Small intestine (tissue), 7 donors: ENCODE measurements around the gene GRAMD1A. TPM values are rescaled to one million over a fixed set of nuclear protein-coding genes. Genes with fewer than 3 reads are reported as not detected.

ENCODE experiments used
- DNase-seq, 2 donors: peaks; one replicate each; pipeline versions ENCODE4 v3.0.0 to v3.0.0-alpha.2; 2013
- FAIRE-seq: peaks from 2 replicates; lab custom pipeline; 2012; peaks lifted over from hg19 to GRCh38; lab: Jason Lieb, UNC
- H3K27ac ChIP-seq, 3 donors: one replicate each; pipeline ENCODE4 v1.5.1; 2013; ENCODE audit warnings: low read length in 2 of 3, mild to moderate bottlenecking in 2 of 3, control low read depth in 1 of 3, inconsistent platforms in 1 of 3, low read depth in 1 of 3, moderate library complexity in 1 of 3
- H3K27me3 ChIP-seq, 3 donors: one replicate each; pipeline ENCODE4 v1.6.1; 2013; ENCODE audit warnings: low read length in 3 of 3, inconsistent platforms in 1 of 3; ENCODE audit not compliant: control insufficient read depth in 3 of 3, insufficient read depth in 3 of 3
- H3K36me3 ChIP-seq, 3 donors: one replicate each; pipeline ENCODE4 v1.6.1; 2013; ENCODE audit warnings: low read length in 3 of 3, inconsistent platforms in 1 of 3, low read depth in 1 of 3, mild to moderate bottlenecking in 1 of 3, moderate library complexity in 1 of 3; ENCODE audit not compliant: control insufficient read depth in 3 of 3, insufficient read depth in 2 of 3
- H3K4me1 ChIP-seq, 3 donors: one replicate each; pipeline ENCODE4 v1.6.1; 2013; ENCODE audit warnings: low read length in 2 of 3, inconsistent platforms in 1 of 3, low read depth in 1 of 3, mild to moderate bottlenecking in 1 of 3, moderate library complexity in 1 of 3; ENCODE audit not compliant: control insufficient read depth in 3 of 3, insufficient read depth in 2 of 3
- H3K4me3 ChIP-seq, 3 donors: one replicate each; pipeline ENCODE4 v1.5.1; 2013; ENCODE audit warnings: low read length in 3 of 3, control low read depth in 1 of 3, inconsistent platforms in 1 of 3, low read depth in 1 of 3, mild to moderate bottlenecking in 1 of 3, moderate library complexity in 1 of 3
- H3K9me3 ChIP-seq, 2 donors: one replicate each; pipeline ENCODE4 v1.6.1; 2013; ENCODE audit warnings: low read depth in 1 of 2, low read length in 1 of 2; ENCODE audit not compliant: control insufficient read depth in 2 of 2, insufficient read depth in 1 of 2
- WGBS, 3 donors: extraction: QIAGEN DNeasy Blood & Tissue Kit; methylation state at CpG; one replicate each; pipeline ENCODE4 v1.1.7; 2013; 5-methylcytosine and 5-hydroxymethylcytosine counted together
- polyA plus RNA-seq, 4 donors: library from polyadenylated mRNA; stranded (reverse) in 3 of 4; unstranded in 1 of 4; fragments of 200-250 nt in 3 of 4; fragments of 120-200 nt in 1 of 4; gene quantifications; one replicate each; pipeline versions ENCODE4 v1.2.1 to v1.2.3, GENCODE V29; 2013
- donor health status: healthy with polysubstance abuse.
- donor health status: control.
- donor health status: control.
- donor health status: Bipolar disorder and iron deficiency.
- donor health status: healthy.

GRAMD1A gene
- polyA plus RNA-seq, 4 donors = 2.0 to 47.0 (median 22.3) TPM

DNA sequence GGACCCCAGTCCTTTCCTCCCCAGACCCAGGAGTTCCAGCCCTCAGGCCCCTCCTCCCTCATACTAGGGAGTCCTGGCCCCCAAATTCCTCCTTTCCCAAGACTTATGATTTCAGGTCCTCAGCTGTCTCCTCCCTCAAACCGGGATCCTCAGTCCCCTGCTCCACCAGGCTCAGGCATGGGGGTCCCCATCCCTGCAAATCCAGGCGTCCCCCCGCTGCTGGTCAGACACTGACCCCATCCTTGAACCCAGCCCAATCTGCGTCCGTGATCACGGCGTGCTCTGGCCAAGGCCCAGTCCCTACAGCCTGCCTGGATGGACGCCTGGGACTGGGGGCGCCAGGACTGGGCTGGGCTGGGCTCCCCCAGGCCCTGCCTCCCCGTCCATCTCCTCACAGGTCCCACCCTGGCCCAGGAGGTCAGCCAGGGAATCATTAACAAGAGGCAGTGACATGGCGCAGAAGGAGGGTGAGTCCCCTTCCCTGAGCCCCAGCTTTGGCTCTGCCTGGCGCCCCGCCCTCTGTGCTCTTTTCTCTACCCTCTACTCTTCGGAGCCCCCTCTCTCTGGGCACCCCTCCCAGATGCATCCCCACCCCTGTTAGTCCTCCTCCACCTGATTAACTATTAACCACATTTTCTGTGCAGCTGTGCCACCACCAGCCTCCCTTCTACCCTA lies 42.1 kb downstream of the GRAMD1A start:
- Histone ChIP-seq H3K4me1 (peaks cover 0 to 49% (median 13%) of the 10 kb centered on the region in 3 donors), H3K27me3 (no peaks in the 10 kb centered on the region), H3K9me3 (no peaks in the 10 kb centered on the region), H3K4me3 (peak overlapping the region in 1 of 3 donors; percentile 82), H3K36me3 (peaks cover 0 to 39% (median 0%) of the 10 kb centered on the region in 3 donors), H3K27ac (peak overlapping the region in 1 of 3 donors; percentile 97)
- DNase-seq (peak in 1 of 2 donors; percentile 88), FAIRE-seq (no peak)
- 42 to 58% (median 54%) methylated on average over 13 to 14 of the region's 14 CpGs for WGBS, 3 donors

DNA sequence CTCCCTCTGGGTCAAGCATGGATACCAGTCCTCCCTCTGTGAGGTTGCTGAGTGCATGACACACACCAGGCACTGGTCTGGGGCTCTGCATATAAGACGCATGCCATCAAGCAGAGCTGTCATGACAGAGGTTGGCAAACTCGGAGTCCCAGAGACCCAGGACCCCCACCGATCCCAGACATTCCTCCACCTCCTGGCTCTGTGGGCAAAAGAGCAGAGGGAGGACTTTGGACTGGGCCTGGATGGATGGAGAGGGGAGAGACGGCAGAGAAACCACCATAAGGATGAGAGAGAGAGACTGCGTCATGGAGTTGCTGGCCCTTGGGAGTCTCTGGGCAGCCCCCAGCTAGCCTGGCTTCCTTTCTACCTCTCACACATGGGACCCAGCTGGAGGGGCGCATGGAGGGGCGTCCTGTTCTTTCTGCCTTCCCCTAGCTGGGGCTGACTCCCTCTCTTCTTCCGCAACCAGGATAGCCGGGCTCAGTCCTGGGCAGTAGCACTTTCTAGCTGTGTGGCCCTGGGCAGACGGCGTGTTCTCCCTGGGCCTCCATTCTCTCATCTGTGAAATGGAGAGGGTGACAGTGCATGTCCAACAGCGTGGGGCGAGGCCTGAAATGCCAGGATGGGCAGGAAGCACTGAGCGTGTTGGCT lies 43.0 kb downstream of the GRAMD1A start:
- FAIRE-seq (no peak), DNase-seq (peak in 1 of 2 donors; percentile 47)
- Histone ChIP-seq H3K27me3 (no peaks in the 10 kb centered on the region), H3K9me3 (no peaks in the 10 kb centered on the region), H3K27ac (peak overlapping the region in 1 of 3 donors; percentile 97), H3K36me3 (peaks cover 0 to 46% (median 0%) of the 10 kb centered on the region in 3 donors), H3K4me3 (peak overlapping the region in 1 of 3 donors; percentile 82), H3K4me1 (peaks cover 0 to 49% (median 13%) of the 10 kb centered on the region in 3 donors)
- WGBS, 3 donors = 68 to 86% (median 75%) methylated on average over 14 of the region's 14 CpGs

DNA sequence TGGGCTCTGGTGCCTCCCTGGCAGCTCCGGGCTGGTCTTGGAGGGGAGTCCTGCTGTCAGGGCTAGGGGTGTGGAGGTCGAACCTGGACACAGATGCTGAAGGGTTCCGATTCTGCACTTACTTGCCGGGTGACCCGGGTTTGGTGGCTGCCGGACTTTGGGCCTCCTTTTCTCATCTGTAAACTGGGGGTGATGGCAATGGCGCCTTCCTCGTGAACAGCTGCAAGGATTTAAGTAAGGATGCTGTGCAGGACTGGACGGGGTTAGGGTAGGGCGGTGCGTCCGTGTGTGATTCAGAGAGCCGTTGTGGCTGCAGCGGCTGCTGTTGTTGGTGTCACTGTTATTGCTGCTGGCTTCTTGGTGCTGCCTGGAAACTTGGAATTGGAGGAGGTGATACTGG lies 43.8 kb downstream of the GRAMD1A start:
- DNase-seq (no peak), FAIRE-seq (no peak)
- Histone ChIP-seq H3K9me3 (no peaks in the 10 kb centered on the region), H3K36me3 (peaks cover 0 to 54% (median 0%) of the 10 kb centered on the region in 3 donors), H3K4me1 (peaks cover 0 to 49% (median 13%) of the 10 kb centered on the region in 3 donors), H3K27ac (no peak overlapping the region), H3K27me3 (no peaks in the 10 kb centered on the region), H3K4me3 (peak overlapping the region in 1 of 3 donors; percentile 82)
- WGBS, 3 donors = 80 to 87% (median 85%) methylated on average over 14 of the region's 14 CpGs

DNA sequence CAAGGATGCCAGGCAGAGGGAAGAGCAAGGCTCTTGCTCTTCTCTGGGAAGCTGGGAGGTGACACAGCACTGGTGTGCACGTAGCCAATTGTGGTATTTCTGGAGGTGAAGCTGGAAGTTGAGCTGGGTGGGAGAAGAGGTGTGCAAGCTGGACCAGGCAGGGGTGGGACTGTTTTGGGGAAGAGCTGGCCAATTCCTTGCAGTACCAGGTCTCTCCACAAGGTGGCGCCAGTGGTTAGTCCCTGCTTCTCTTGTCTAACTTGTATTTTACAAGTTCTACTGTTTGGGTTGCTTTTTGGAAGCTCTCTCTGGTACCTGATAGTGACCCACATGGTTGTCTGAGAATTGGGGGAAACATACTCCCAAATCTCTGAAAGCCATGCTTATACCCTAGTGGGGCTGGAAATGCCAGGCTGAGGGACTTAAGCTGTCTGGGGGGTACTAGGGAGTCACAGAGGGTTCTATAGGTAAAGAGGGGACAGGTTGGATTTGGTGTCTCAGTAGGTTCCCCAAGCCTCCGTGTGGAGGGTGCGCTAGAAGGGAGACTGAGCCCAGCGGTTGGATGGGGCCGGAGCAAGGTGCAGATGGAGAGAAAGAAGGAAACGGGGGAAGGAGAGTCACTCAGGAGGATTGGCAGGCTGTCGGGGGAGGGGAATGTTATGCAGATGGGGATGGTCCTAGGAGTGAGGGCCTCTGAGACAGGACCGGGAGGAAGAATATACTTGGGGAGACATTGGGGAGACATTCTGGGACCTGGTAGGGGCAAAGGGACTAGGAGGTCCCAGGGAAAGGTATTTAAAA lies 44.4 kb downstream of the GRAMD1A start:
- H3K4me1 ChIP-seq = peaks cover 0 to 44% (median 13%) of the 10 kb centered on the region in 3 donors
- no peak overlapping the region for H3K4me3 ChIP-seq

DNA sequence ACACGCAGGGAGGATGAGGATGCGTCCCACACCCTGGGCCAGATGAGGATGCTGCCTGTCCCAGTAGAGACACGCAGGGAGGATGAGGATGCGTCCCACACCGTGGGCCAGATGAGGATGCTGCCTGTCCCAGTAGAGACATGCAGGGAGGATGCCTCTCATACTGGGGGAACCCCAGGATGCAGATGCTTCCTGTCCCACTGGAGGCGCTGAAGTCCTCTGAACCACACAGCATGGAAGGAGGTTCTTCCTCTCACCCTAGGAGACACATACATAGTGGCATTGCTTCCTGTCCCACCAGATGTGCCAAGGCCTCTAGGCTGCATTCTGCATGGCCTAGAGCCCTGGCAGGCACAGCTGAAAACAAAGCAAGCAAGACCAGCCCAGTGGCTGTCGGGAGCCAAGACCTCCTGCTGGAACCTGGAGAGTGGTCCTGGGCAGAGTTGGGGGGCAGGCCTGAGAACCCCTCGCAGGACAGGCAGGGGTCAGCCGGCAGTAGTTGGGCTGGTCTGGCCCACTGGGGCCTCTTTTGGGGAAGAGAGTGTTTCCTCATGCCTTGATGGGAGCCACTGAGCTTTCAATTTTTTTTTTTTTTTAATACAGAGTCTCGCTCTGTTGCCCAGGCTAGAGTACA lies 45.7 kb downstream of the GRAMD1A start:
- Histone ChIP-seq H3K27ac (no peak overlapping the region), H3K9me3 (no peaks in the 10 kb centered on the region), H3K27me3 (no peaks in the 10 kb centered on the region), H3K36me3 (peaks cover 0 to 68% (median 0%) of the 10 kb centered on the region in 3 donors), H3K4me1 (peaks cover 0 to 31% (median 8%) of the 10 kb centered on the region in 3 donors), H3K4me3 (no peak overlapping the region)
- 59 to 77% (median 75%) methylated on average over 9 to 10 of the region's 10 CpGs for WGBS, 3 donors
- DNase-seq = no peak
- FAIRE-seq = no peak

More for the DNA sequence above, 44.4 kb downstream of the GRAMD1A start:
- no peak overlapping the region for H3K27ac ChIP-seq
- H3K9me3 ChIP-seq = no peaks in the 10 kb centered on the region
- no peak for FAIRE-seq
- H3K27me3 ChIP-seq = no peaks in the 10 kb centered on the region
- WGBS, 3 donors = 63 to 66% (median 64%) methylated on average over 9 of the region's 9 CpGs
- peaks cover 0 to 60% (median 0%) of the 10 kb centered on the region in 3 donors for H3K36me3 ChIP-seq
- peak; percentile 33 to 66 for DNase-seq

DNA sequence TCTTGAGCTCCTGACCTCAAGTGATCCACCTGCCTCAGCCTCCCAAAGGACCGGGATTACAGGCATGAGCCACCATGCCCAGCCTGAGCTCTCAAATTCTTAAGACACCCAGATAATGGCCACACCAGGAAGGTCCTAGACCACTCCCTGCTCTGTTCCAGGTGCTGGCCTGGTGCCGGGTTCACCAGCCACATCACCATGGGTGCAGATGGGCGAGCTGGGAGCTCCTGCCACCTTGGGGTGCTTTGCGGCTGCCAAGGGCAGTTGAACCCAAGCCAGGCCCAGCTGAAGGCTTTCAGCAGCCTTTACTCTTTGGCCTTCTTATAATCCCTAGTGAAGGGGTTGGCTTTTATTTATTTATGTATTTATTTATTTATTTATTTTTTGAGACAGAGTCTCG lies 46.3 kb downstream of the GRAMD1A start:
- WGBS, 3 donors = 59 to 87% (median 67%) methylated on average over 5 of the region's 5 CpGs
- Histone ChIP-seq H3K9me3 (no peaks in the 10 kb centered on the region), H3K36me3 (peaks cover 0 to 75% (median 0%) of the 10 kb centered on the region in 3 donors), H3K4me3 (no peak overlapping the region), H3K27ac (no peak overlapping the region), H3K27me3 (no peaks in the 10 kb centered on the region), H3K4me1 (peaks cover 0 to 26% (median 2%) of the 10 kb centered on the region in 3 donors)
- FAIRE-seq = no peak
- DNase-seq = no peak

DNA sequence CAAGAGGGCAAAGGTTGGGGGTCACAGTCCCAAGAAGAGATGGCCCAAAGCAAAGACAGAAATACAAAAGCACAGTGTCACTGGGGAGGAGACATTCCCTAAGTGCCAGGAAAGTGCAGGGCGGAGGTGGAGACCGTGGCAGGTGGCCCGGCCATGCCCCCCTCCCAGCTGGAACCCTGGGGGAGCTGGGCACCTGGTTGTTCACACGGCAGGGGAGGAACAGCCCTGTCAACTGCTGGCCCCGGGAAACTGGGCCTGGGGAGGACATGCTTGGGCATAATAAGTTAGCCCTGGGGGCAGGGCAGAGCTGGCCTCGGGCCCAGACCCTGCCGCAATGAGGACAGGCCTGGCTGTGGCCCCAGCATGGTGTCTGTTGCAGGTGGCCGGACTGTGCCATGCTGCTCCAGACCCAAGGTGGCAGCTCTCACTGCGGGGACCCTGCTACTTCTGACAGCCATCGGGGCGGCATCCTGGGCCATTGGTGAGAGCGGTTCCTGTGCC lies 48.8 kb downstream of the GRAMD1A start:
- peaks cover 0 to 77% (median 0%) of the 10 kb centered on the region in 3 donors for H3K36me3 ChIP-seq
- no peak overlapping the region for H3K4me3 ChIP-seq
- FAIRE-seq = no peak
- WGBS, 3 donors = 28 to 61% (median 42%) methylated on average over 11 to 12 of the region's 12 CpGs
- H3K4me1 ChIP-seq = peaks cover 0 to 9% (median 0%) of the 10 kb centered on the region in 3 donors
- DNase-seq = no peak
- H3K27ac ChIP-seq = no peak overlapping the region
- no peaks in the 10 kb centered on the region for H3K9me3 ChIP-seq
- no peaks in the 10 kb centered on the region for H3K27me3 ChIP-seq
